ENCODE measurements around the gene TSPAN9. TPM values are rescaled to one million over a fixed set of nuclear protein-coding genes. Genes with fewer than 3 reads are reported as not detected.

Gene TSPAN9
- polyA plus RNA-seq, 3 donors from 2014 or later, result 0.44 TPM; not detected in 2

GRCh38 chr12:3145546-3146310 is 68.5 kb downstream of the TSPAN9 start:
- DNase-seq, result no peak
- H3K27ac Mint-ChIP-seq, result no peak overlapping the region
- H3K36me3 Mint-ChIP-seq, result no peaks in the 10 kb centered on the region
- no peaks in the 10 kb centered on the region for H3K4me1 Mint-ChIP-seq
- no peaks in the 10 kb centered on the region for H3K9me3 Mint-ChIP-seq
- H3K27me3 Mint-ChIP-seq (ENCODE audit: low read depth in 3 of 3), result peaks cover under 1 to 8% (median 2%) of the 10 kb centered on the region in 3 donors
- H3K4me3 Mint-ChIP-seq, result no peak overlapping the region

- no peaks in the 10 kb centered on the region for H3K4me1 Mint-ChIP-seq
- H3K9me3 Mint-ChIP-seq, result no peaks in the 10 kb centered on the region
- H3K4me3 Mint-ChIP-seq, result no peak overlapping the region
- peaks cover 2 to 4% (median 3%) of the 10 kb centered on the region in 3 donors for H3K27me3 Mint-ChIP-seq (ENCODE audit: low read depth in 3 of 3)
- no peaks in the 10 kb centered on the region for H3K36me3 Mint-ChIP-seq
- DNase-seq, result no peak
- H3K27ac Mint-ChIP-seq, result no peak overlapping the region
Measured at GRCh38 chr12:3147260-3147659, 70.1 kb downstream of the TSPAN9 start.

GRCh38 chr12:3148366-3149000 is 71.3 kb downstream of the TSPAN9 start:
- H3K27me3 Mint-ChIP-seq (ENCODE audit: low read depth in 3 of 3), result peaks cover 2 to 4% (median 3%) of the 10 kb centered on the region in 3 donors
- H3K9me3 Mint-ChIP-seq, result no peaks in the 10 kb centered on the region
- peaks cover 0 to 5% of the 10 kb centered on the region in 2 donors for H3K4me1 Mint-ChIP-seq
- no peak overlapping the region for H3K27ac Mint-ChIP-seq
- no peak for DNase-seq
- H3K36me3 Mint-ChIP-seq, result no peaks in the 10 kb centered on the region
- no peak overlapping the region for H3K4me3 Mint-ChIP-seq

DNA sequence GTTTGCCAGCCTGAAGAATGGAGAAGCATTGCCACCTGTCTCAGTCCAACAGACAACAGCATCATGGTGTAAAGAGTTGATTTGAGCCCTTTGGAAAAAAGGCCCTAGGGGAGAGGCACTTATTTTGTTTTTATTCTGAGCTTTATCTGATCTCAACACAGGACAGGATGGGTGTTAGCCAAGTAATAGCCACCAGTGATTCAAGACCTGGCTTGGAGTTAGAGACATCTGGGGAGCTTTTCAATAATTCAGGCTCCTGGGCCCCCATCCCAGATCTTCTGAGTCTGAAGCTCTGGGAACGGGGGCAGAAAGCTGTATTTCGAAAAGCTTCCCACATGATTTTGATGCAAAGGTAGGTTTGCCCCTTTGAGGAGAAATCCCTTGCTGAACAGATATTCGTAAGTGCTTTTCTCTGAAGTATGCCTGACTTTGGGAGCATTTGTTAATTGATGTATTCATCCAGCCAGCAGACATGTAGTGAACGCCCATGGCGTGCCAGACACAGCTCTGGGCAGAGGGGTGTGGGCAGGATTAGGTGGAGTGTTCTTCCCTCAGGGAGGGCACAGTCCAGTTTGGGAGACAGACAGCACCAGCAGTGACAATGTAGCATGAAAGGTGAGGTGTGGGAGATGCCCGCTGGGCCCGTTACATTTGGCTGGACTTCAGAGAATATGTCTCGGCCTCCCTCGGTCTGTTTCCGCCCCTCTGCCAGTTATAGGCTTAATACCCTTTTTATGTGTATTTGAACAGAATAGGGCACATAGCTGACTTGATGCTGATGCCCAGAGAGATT is 72.5 kb downstream of the TSPAN9 start:
- Mint-ChIP-seq H3K36me3 (no peaks in the 10 kb centered on the region), H3K4me1 (peaks cover 0 to 5% of the 10 kb centered on the region in 2 donors), H3K4me3 (no peak overlapping the region), H3K27me3 (ENCODE audit: low read depth in 3 of 3) (peaks cover 2 to 4% (median 3%) of the 10 kb centered on the region in 3 donors), H3K9me3 (no peaks in the 10 kb centered on the region), H3K27ac (no peak overlapping the region)
- DNase-seq, result no peak

- no peak for DNase-seq
- Mint-ChIP-seq H3K27ac (no peak overlapping the region), H3K4me1 (peaks cover 0 to 5% of the 10 kb centered on the region in 2 donors), H3K9me3 (no peaks in the 10 kb centered on the region), H3K27me3 (ENCODE audit: low read depth in 3 of 3) (peaks cover 2 to 5% (median 4%) of the 10 kb centered on the region in 3 donors), H3K36me3 (no peaks in the 10 kb centered on the region), H3K4me3 (no peak overlapping the region)
Measured at GRCh38 chr12:3150308-3150670, 73.1 kb downstream of the TSPAN9 start.

DNA sequence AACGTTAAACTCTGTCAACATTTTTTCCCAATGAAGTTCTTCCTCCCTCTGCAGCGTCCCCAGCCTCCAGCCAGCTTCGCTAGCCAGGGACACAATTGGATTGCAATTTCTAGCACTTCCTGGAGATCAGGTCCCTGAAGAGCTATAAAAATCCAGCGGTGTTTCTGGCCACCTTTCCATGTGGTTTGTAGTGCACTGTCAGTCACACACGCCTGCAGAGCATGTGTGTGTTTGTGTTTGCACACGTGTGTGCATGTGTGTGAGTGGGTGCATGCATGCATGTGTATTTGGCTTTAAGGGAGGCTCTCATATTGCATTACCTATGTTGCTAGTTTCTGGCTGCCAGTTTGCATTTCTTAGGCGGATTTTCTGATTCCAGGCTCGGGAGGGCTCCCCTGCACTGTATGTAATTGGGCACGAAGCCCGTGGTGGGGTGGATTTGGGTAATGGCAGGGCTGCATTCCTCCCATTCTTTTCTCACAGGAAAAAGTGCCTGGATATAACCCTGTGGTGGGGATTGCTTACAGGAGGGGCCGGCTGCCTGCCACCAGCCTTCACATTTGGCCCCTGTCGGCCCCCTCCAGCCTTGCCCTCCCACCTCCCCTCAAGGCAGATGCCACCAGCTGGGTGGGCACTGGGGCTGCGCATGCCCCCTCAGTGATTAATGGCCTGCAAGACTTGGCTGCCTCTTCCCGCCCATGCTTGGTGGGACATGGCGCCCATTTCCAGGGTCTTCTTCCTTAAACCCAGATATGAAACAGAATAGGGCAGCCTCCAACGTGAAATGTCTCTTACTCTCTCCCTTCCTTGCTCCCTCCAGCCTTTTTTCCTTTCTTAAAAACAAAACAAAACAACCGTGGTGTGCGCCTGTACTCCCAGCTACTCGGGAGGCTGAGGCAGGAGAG is 74.0 kb downstream of the TSPAN9 start:
- no peaks in the 10 kb centered on the region for H3K36me3 Mint-ChIP-seq
- H3K9me3 Mint-ChIP-seq, result no peaks in the 10 kb centered on the region
- H3K27ac Mint-ChIP-seq, result no peak overlapping the region
- peaks cover 0 to 5% of the 10 kb centered on the region in 2 donors for H3K4me1 Mint-ChIP-seq
- H3K4me3 Mint-ChIP-seq, result no peak overlapping the region
- H3K27me3 Mint-ChIP-seq (ENCODE audit: low read depth in 3 of 3), result peaks cover 2 to 4% (median 3%) of the 10 kb centered on the region in 3 donors
- DNase-seq, result no peak

DNA sequence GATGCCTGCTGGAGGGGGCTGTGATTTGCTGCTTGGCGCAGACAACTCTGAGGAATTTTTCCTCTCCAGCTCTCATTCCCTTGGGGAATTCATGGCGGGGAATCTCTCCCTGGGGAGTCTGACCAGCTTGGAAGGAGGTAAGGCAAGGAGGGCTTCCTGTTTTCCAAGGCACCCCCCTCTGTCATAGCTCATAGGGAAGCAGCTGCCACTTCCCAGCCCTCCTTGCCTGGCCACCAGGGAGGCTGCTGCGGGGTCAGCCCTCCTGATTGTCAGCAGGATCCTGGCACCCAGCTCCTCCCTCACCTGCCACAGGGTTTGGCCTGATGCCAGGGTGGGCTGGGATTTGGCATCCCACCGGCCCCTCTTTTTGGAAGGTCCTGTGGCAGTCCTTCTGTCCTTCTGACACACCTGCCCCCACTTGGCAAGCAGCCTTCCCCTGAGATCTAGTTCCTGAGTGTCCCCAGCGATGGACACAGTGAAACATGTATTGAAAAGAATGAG is 74.9 kb downstream of the TSPAN9 start:
- no peak for DNase-seq
- Mint-ChIP-seq H3K9me3 (no peaks in the 10 kb centered on the region), H3K4me1 (peaks cover 0 to 5% of the 10 kb centered on the region in 2 donors), H3K36me3 (no peaks in the 10 kb centered on the region), H3K27me3 (ENCODE audit: low read depth in 3 of 3) (peaks cover 2 to 4% (median 3%) of the 10 kb centered on the region in 3 donors), H3K4me3 (no peak overlapping the region), H3K27ac (no peak overlapping the region)

- H3K27ac Mint-ChIP-seq, result no peak overlapping the region
- DNase-seq, result no peak
- no peaks in the 10 kb centered on the region for H3K36me3 Mint-ChIP-seq
- peaks cover 2 to 4% (median 3%) of the 10 kb centered on the region in 3 donors for H3K27me3 Mint-ChIP-seq (ENCODE audit: low read depth in 3 of 3)
- H3K9me3 Mint-ChIP-seq, result no peaks in the 10 kb centered on the region
- H3K4me3 Mint-ChIP-seq, result no peak overlapping the region
- peaks cover 0 to 5% of the 10 kb centered on the region in 2 donors for H3K4me1 Mint-ChIP-seq
Measured at GRCh38 chr12:3152892-3153291, 75.7 kb downstream of the TSPAN9 start.

- Mint-ChIP-seq H3K36me3 (no peaks in the 10 kb centered on the region), H3K27me3 (ENCODE audit: low read depth in 3 of 3) (peaks cover 2 to 7% (median 3%) of the 10 kb centered on the region in 3 donors), H3K4me1 (peaks cover 0 to 5% of the 10 kb centered on the region in 2 donors), H3K9me3 (no peaks in the 10 kb centered on the region), H3K4me3 (no peak overlapping the region), H3K27ac (no peak overlapping the region)
- DNase-seq, result no peak
Measured at GRCh38 chr12:3154006-3154405, 76.8 kb downstream of the TSPAN9 start.

DNA sequence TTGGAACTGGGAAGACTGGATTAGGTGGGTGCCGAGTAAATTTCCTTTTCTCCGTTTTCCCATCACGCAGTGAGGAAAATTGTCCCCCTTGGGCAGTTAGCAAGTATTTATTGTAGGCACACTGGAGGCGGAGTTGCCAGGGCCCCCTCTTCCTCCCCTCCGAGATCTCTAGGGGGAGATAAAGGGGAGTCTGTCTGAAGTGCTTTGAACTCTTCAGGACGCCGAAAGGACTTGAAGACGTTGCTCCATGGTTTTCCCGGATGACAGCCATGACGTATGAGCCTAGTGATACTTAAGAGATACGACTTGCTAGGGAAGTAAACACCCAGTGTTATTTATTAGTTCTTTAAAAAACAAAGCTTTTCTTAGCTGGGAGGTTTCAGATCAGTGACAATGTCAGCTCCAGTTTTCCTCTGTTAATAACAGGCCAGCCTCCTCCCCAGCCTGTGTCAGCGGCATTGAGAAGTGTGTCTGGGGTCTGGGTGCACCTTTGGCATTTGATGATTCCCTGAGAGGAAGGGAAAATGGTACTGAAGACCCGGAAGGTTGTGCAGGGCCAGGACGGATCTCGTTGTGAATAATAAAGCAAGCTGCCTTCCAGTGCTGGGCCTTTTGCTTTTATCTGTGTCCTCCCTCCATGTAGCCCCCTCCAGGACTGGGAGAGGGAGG is 78.7 kb downstream of the TSPAN9 start:
- Mint-ChIP-seq H3K27me3 (ENCODE audit: low read depth in 3 of 3) (peaks cover under 1 to 5% (median 3%) of the 10 kb centered on the region in 3 donors), H3K4me3 (no peak overlapping the region), H3K36me3 (no peaks in the 10 kb centered on the region), H3K4me1 (peaks cover 0 to 5% of the 10 kb centered on the region in 2 donors), H3K27ac (no peak overlapping the region), H3K9me3 (no peaks in the 10 kb centered on the region)
- DNase-seq, result no peak

DNA sequence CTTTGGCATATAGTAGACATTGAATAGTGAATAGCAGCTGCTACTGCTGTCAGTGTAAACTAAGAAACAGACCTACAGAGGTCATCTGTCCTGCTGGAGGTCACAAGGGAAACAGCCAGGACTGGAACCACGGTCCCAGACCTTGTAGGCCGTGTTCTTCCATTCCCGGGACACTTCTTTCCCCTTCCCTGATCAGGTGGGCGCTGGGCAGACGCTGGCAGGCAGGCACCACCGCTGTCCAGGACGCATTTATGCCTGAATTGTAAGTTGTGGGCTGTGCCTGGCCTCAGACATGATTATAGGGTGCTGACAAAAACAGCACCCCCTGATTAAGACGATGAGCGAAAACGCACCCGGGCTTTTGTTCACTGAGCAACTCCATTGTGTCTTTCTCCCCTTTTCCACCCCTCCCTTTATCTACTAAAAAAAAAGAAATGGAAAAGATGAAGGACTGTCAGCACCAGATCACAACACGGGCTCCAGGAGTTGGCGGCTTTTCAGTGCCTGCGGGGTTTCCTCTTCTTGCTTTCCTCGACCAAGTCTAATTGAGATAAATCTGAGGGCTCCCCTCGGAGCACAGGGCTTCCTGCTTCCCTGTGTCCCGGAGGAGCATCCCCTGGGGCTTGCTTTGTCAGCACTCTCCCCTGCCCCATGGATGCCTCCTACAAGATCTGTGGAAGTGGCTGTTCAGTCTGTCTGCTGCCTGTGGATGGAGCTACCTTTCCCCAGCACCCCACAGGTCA is 80.6 kb downstream of the TSPAN9 start:
- Mint-ChIP-seq H3K36me3 (no peaks in the 10 kb centered on the region), H3K27ac (no peak overlapping the region)

DNA sequence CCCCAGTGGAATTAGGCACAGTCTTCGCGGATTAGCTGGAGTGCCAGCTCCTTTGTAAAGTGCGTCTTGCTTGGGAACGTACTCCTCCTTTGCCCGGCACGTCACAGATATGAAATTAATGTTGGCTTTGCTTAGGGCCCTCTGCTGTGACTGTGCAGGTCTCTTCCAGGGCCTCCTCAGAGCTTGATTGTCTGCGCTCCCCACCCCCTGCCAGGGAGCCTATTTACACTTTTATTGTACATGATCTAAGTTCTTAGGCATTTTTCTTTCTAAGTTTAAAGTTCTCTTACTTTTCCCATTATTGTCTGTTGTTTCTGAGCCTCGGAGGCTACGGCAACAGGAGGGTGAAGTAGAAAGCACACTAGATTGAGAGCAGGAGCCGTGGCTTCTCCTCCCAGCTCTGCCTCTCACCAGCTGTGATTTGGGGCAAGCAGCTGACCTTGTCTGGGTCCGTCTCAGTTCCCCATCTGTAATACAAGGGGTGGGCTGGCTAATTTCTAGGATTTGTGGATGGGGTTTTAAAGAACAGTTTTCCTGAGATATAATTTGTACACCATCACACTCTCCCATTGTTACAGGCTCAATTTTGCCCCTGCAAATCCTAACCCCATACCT is 81.8 kb downstream of the TSPAN9 start:
- peaks cover 0 to 4% (median 3%) of the 10 kb centered on the region in 3 donors for H3K27me3 Mint-ChIP-seq (ENCODE audit: low read depth in 3 of 3)
- no peaks in the 10 kb centered on the region for H3K9me3 Mint-ChIP-seq
- DNase-seq, result no peak
- H3K4me1 Mint-ChIP-seq, result no peaks in the 10 kb centered on the region
- H3K4me3 Mint-ChIP-seq, result no peak overlapping the region
- no peaks in the 10 kb centered on the region for H3K36me3 Mint-ChIP-seq
- no peak overlapping the region for H3K27ac Mint-ChIP-seq

More for the DNA sequence above, 80.6 kb downstream of the TSPAN9 start:
- Mint-ChIP-seq H3K9me3 (no peaks in the 10 kb centered on the region), H3K4me1 (peaks cover 0 to 3% of the 10 kb centered on the region in 2 donors), H3K27me3 (ENCODE audit: low read depth in 3 of 3) (peaks cover 0 to 4% (median 3%) of the 10 kb centered on the region in 3 donors), H3K4me3 (no peak overlapping the region)
- no peak for DNase-seq
